Stomach (tissue), 9 donors: Measurements from ENCODE around the gene SNX22. TPM values are rescaled to one million over a fixed set of nuclear protein-coding genes. Genes with fewer than 3 reads are reported as not detected.

ENCODE experiments used
- DNase-seq, 2 donors: peaks; one replicate each; pipeline versions ENCODE4 v3.0.0 to v3.0.0-alpha.2; 2013 to 2019
- H3K27ac ChIP-seq, 5 donors: fragments of 200-600 bp in 4 of 5; sonication (generic) in 4 of 5; one replicate each; pipeline ENCODE4 v1.5.1; 2013 to 2019; ENCODE audit warnings: mild to moderate bottlenecking in 1 of 5, moderate library complexity in 1 of 5
- H3K27me3 ChIP-seq, 3 donors: fragments of 200-600 bp; sonication (generic); one replicate each; pipeline ENCODE4 v1.5.1; 2017 to 2019; ENCODE audit warnings: mixed run types in 1 of 3
- H3K36me3 ChIP-seq, 4 donors: fragments of 200-600 bp; sonication (generic); 1 replicate in 3 of 4; 2 replicates in 1 of 4; pipeline ENCODE4 v1.5.1; 2016 to 2019
- H3K4me1 ChIP-seq, 4 donors: fragments of 200-600 bp; sonication (generic); one replicate each; pipeline ENCODE4 v1.5.1; 2016 to 2019
- H3K4me3 ChIP-seq, 4 donors: fragments of 200-600 bp; sonication (generic) in 3 of 4; one replicate each; pipeline ENCODE4 v1.5.1; 2016 to 2019; ENCODE audit warnings: mild to moderate bottlenecking in 1 of 4
- H3K9me3 ChIP-seq, 4 donors: fragments of 200-600 bp; sonication (generic); one replicate each; pipeline ENCODE4 v1.5.1; 2016 to 2019
- CTCF ChIP-seq, 7 experiments: fragments of 450-650 bp in 4 of 7; fragments of 200-600 bp in 3 of 7; sonication (generic) in 3 of 7; IDR thresholded peaks; one replicate each; pipeline ENCODE4 v1.5.1; 2016 to 2019; ENCODE audit warnings: antibody characterized with exemption in 7 of 7, control low read depth in 2 of 7, mild to moderate bottlenecking in 1 of 7
- EP300 ChIP-seq: sonication (generic); formaldehyde crosslinking; IDR thresholded peaks from one replicate; pipeline ENCODE4 v1.6.1; 2017; ENCODE audit warnings: antibody characterized with exemption
- POLR2A ChIP-seq, 4 donors: fragments of 450-650 bp; IDR thresholded peaks; one replicate each; pipeline ENCODE4 v1.6.1; 2016; ENCODE audit warnings: antibody characterized with exemption in 4 of 4, control low read depth in 2 of 4, mild to moderate bottlenecking in 1 of 4, moderate library complexity in 1 of 4
- POLR2AphosphoS5 ChIP-seq, 3 donors: sonication (generic); formaldehyde crosslinking; IDR thresholded peaks; one replicate each; pipeline ENCODE4 v1.6.1; 2016; ENCODE audit warnings: antibody characterized with exemption in 3 of 3
- WGBS, 5 donors: extraction: QIAGEN DNeasy Blood & Tissue Kit in 3 of 5; methylation state at CpG; one replicate each; pipeline versions ENCODE4 v1.1.5 to v1.1.7; 2013 to 2018; 5-methylcytosine and 5-hydroxymethylcytosine counted together
- intact Hi-C: fragments of 100-400 bp; cut with DNase I; formaldehyde crosslinking; loops from one replicate; pipeline ENCODE4 v1.15.1; 2023; ENCODE audit warnings: low total_unique reads
- polyA plus RNA-seq, 3 donors: library from polyadenylated mRNA; stranded (reverse); fragments of 200-250 nt; gene quantifications; one replicate each; pipeline ENCODE4 v1.2.3, GENCODE V29; 2013
- total RNA-seq, 5 donors: library from RNA; depleted of rRNA; stranded (reverse); fragments of >200 nt; gene quantifications; one replicate each; pipeline versions ENCODE4 v1.1.0 to v1.2.3, GENCODE V29; 2014 to 2016
- donor health status: healthy with polysubstance abuse.
- donor health status: Bipolar disorder and iron deficiency.
- donor health status: healthy.

SNX22 gene
- total and polyA plus RNA-seq, 8 donors: 0.92 to 41.1 (median 3.8) TPM; not detected in 2

- no peaks in the 10 kb centered on the region for H3K9me3 ChIP-seq
- H3K4me1 ChIP-seq: peaks cover 24 to 42% (median 39%) of the 10 kb centered on the region in 4 donors
- H3K36me3 ChIP-seq: peaks cover 26 to 41% (median 39%) of the 10 kb centered on the region in 4 donors
- intact Hi-C loops: loop anchor here (10.0 kb wide), 1 partner anchor 58 kb away; the partner anchor contains the start of genes CIAO2A and SNX1
- peak overlapping the region in 2 of 5 donors; percentile 10 to 54 for H3K27ac ChIP-seq
- peaks cover 0 to 28% (median 22%) of the 10 kb centered on the region in 3 donors for H3K27me3 ChIP-seq
- 18 to 42% (median 24%) methylated on average over 15 to 27 of the region's 27 CpGs for WGBS, 5 donors
- peak in 1 of 2 donors; percentile 57 for DNase-seq
- peak overlapping the region; percentile 43 to 62 (median 52) for H3K4me3 ChIP-seq
- TF ChIP-seq CTCF (IDR thresholded peaks at IDR 0.05) (no peak), POLR2AphosphoS5 (IDR thresholded peaks at IDR 0.05) (no peak), POLR2A (IDR thresholded peaks at IDR 0.05) (no peak), EP300 (no peak)
Measured at GRCh38 chr15:64152507-64153387, 1.2 kb downstream of the SNX22 start.

GRCh38 chr15:64153480-64154367 is 2.2 kb downstream of the SNX22 start:
- H3K4me1 ChIP-seq: peaks cover 24 to 52% (median 45%) of the 10 kb centered on the region in 4 donors
- peaks cover 36 to 50% (median 49%) of the 10 kb centered on the region in 4 donors for H3K36me3 ChIP-seq
- H3K4me3 ChIP-seq: peak overlapping the region in 1 of 4 donors; percentile 62
- H3K27me3 ChIP-seq: peaks cover 0 to 28% (median 22%) of the 10 kb centered on the region in 3 donors
- peak; percentile 94 to 96 for DNase-seq
- no peaks in the 10 kb centered on the region for H3K9me3 ChIP-seq
- intact Hi-C loops: loop anchor here (10.0 kb wide), 1 partner anchor 59 kb away; the partner anchor contains the start of genes CIAO2A and SNX1
- WGBS, 5 donors: 10 to 19% (median 15%) methylated on average over 12 of the region's 12 CpGs
- TF ChIP-seq EP300: no peak
- peak in 5 of 7 experiments; percentile 92 to 99 (median 97) for TF ChIP-seq CTCF (IDR thresholded peaks at IDR 0.05)
- peak; percentile 38 to 92 (median 38) for TF ChIP-seq POLR2AphosphoS5 (IDR thresholded peaks at IDR 0.05)
- TF ChIP-seq POLR2A (IDR thresholded peaks at IDR 0.05): peak in 1 of 4 donors; percentile 27
- H3K27ac ChIP-seq: peak overlapping the region in 3 of 5 donors; percentile 33 to 49 (median 43)

GRCh38 chr15:64155802-64156651 is 4.5 kb downstream of the SNX22 start:
- DNase-seq: no peak
- WGBS, 5 donors: 83 to 89% (median 85%) methylated on average over 15 of the region's 15 CpGs
- no peak for TF ChIP-seq POLR2A (IDR thresholded peaks at IDR 0.05)
- no peak for TF ChIP-seq POLR2AphosphoS5 (IDR thresholded peaks at IDR 0.05)
- TF ChIP-seq EP300: no peak
- TF ChIP-seq CTCF (IDR thresholded peaks at IDR 0.05): no peak
- Histone ChIP-seq H3K9me3 (no peaks in the 10 kb centered on the region), H3K36me3 (peaks cover 59 to 73% (median 72%) of the 10 kb centered on the region in 4 donors), H3K4me3 (no peak overlapping the region), H3K27me3 (peaks cover 0 to 24% (median 20%) of the 10 kb centered on the region in 3 donors), H3K4me1 (peaks cover 40 to 72% (median 62%) of the 10 kb centered on the region in 4 donors), H3K27ac (no peak overlapping the region)
- intact Hi-C loops: loop anchor here (10.0 kb wide), 1 partner anchor 61 kb away; the partner anchor contains the start of genes CIAO2A and SNX1
